Stimulated activated CD4-positive, alpha-beta T cell treated with anti-CD3 and anti-CD28 coated beads, Interleukin-4, amount 100 ng/mL, for 48 hours (primary cell): Measurements from ENCODE around the gene AGBL1.
"Not testable (repeated sequence)": the region's sequence is repeated elsewhere in the genome, so short reads cannot be mapped to it uniquely, and the experiment has no call there.

Source experiments
- DNase-seq, 2 donors: peaks; one replicate each; pipeline ENCODE4 v3.0.0-alpha.2; 2020; ENCODE audit warnings: low read depth in 2 of 2

Gene AGBL1

GRCh38 chr15:86935841-86936240, 856.2 kb downstream of the AGBL1 start:
- no peak for DNase-seq

- DNase-seq = no peak
These were observed 862.6 kb downstream of the AGBL1 start for GRCh38 chr15:86942285-86942684.

- no peak for DNase-seq
These were observed 869.0 kb downstream of the AGBL1 start for GRCh38 chr15:86948719-86949118.

- DNase-seq = no peak
These were observed 879.6 kb downstream of the AGBL1 start for GRCh38 chr15:86959254-86959653.

- no peak for DNase-seq
These were observed 882.0 kb downstream of the AGBL1 start for GRCh38 chr15:86961669-86962068.

GRCh38 chr15:86964271-86964670, 884.6 kb downstream of the AGBL1 start:
- DNase-seq = no peak

GRCh38 chr15:86968244-86968643, 888.6 kb downstream of the AGBL1 start:
- no peak for DNase-seq

GRCh38 chr15:86969364-86969763, 889.7 kb downstream of the AGBL1 start:
- no peak for DNase-seq

- no peak for DNase-seq
These were observed 893.7 kb downstream of the AGBL1 start for GRCh38 chr15:86973284-86973844.

GRCh38 chr15:86988033-86988432, 908.4 kb downstream of the AGBL1 start:
- DNase-seq = no peak

- no peak for DNase-seq
These were observed 942.1 kb downstream of the AGBL1 start for GRCh38 chr15:87021751-87022150.

GRCh38 chr15:87031540-87032230, 952.0 kb downstream of the AGBL1 start:
- no peak for DNase-seq

GRCh38 chr15:87032295-87032694, 952.6 kb downstream of the AGBL1 start:
- no peak for DNase-seq

- DNase-seq = no peak
These were observed 953.4 kb downstream of the AGBL1 start for GRCh38 chr15:87033056-87033455.

- DNase-seq = no peak
These were observed 955.2 kb downstream of the AGBL1 start for GRCh38 chr15:87034886-87035285.

GRCh38 chr15:87038404-87038803, 958.7 kb downstream of the AGBL1 start:
- DNase-seq = no peak

- DNase-seq = not testable (repeated sequence)
These were observed 962.9 kb downstream of the AGBL1 start for GRCh38 chr15:87042619-87043018.

GRCh38 chr15:87045746-87046145, 966.1 kb downstream of the AGBL1 start:
- no peak for DNase-seq

GRCh38 chr15:87047203-87047965, 967.7 kb downstream of the AGBL1 start:
- no peak for DNase-seq
